ENCODE measurements around the gene SLC12A5.

Gene SLC12A5

DNA sequence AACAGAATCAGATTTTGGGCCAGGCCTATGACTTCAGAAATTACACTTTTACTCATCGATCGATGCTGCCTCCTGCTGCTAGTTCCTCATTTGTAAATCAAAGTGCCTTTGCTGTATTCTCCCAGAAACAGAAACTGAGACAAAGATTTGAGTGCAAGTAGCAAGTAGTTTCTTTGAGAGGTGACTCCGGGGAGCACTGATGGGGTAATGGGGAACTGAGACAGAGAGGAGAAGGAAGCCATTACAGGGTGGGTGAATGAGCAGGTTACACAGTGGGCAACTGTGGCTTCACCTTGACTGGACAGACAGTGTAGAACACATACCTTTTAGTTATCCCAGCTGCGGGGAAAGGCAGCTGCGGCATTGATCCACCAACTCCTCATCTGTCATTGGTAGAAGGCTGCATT lies 79.4 kb downstream of the SLC12A5 start:
- DNase-seq (ENCODE audit: low read depth in 2 of 2): no peak

DNA sequence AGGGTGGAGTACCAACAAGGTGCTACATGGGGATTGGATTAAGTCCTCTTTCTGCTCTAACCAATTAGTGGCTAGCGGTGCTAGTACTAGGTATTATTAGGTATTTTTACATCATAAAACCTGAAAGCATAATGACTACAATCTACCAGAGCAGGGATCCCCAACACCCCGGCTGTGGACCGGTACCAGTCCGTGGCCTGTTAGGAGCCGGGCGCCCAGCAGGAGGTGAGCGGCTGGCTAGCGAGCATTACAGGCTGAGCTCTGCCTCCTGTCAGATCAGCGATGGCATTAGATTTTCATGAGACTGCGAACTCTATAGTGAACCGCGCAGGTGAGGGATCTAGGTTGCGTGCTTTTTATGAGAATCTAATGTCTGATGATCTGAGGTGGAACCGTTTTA lies 80.0 kb downstream of the SLC12A5 start:
- DNase-seq (ENCODE audit: low read depth in 2 of 2): no peak

Data from stimulated activated CD4-positive, alpha-beta T cell treated with anti-CD3 and anti-CD28 coated beads, Interleukin-4, amount 100 ng/mL, for 48 hours (primary cell).